B cell (primary cell): ENCODE measurements around the gene TMEM52. TPM values are rescaled to one million over a fixed set of nuclear protein-coding genes. Genes with fewer than 3 reads are reported as not detected.
A peak's percentile ranks its signal among the peaks of the same experiment; 100 is the strongest.
"Not testable (repeated sequence)": the region's sequence is repeated elsewhere in the genome, so short reads cannot be mapped to it uniquely, and the experiment has no call there.

Experiments used
- ATAC-seq: fragments of 200-7000 bp; cut with Tn5 transposase; one replicate; pipeline ENCODE4 v1.10.0; 2021; ENCODE audit warnings: low read depth, mild to moderate bottlenecking, moderate number of reproducible peaks, moderate library complexity
- CTCF ChIA-PET: fragments of 350-600 bp; sonication (Branson Sonifier 250); formaldehyde crosslinking; loops from one replicate; lab custom pipeline; 2021; ENCODE audit warnings: antibody characterized with exemption, inconsistent platforms; lab: Charles Lee
- POLR2A ChIA-PET: fragments of 350-600 bp; sonication (Branson Sonifier 250); formaldehyde crosslinking; loops from one replicate; lab custom pipeline; 2021; ENCODE audit warnings: antibody characterized with exemption; lab: Charles Lee
- DNase-seq: peaks from one replicate; pipeline ENCODE4 v3.0.0; 2013
- H2AFZ ChIP-seq: 2 replicates; pipeline ENCODE4 v1.6.1; 2012; ENCODE audit warnings: mild to moderate bottlenecking, low read depth, low read length; ENCODE audit not compliant: insufficient read depth, poor library complexity, severe bottlenecking
- H3K27ac ChIP-seq, 2 donors: 1 replicate in 1 of 2; 2 replicates in 1 of 2; pipeline ENCODE4 v1.5.1; 2012 to 2013; ENCODE audit warnings: low read length in 2 of 2, mild to moderate bottlenecking in 2 of 2, moderate library complexity in 1 of 2
- H3K27me3 ChIP-seq, 4 experiments: fragments of 200-600 bp in 1 of 4; sonication (generic) in 1 of 4; replicated peaks in 1 of 4; 1 replicate in 2 of 4; 2 replicates in 2 of 4; pipeline versions ENCODE4 v1.6.1 to v1.7.0; 2013 to 2016; ENCODE audit warnings: low read length in 3 of 4, mild to moderate bottlenecking in 2 of 4, mixed read lengths in 1 of 4, moderate library complexity in 1 of 4; ENCODE audit not compliant: insufficient read depth in 4 of 4, control insufficient read depth in 3 of 4; ENCODE audit errors: control extremely low read depth in 1 of 4
- H3K36me3 ChIP-seq, 2 experiments: replicated peaks in 1 of 2; 1 replicate in 1 of 2; 2 replicates in 1 of 2; pipeline versions ENCODE4 v1.6.1 to v1.7.1; 2013; ENCODE audit warnings: low read length in 1 of 2; ENCODE audit not compliant: insufficient read depth in 2 of 2, control insufficient read depth in 1 of 2; ENCODE audit errors: control extremely low read depth in 1 of 2, extremely low read depth in 1 of 2
- H3K4me1 ChIP-seq, 2 donors: fragments of 200-600 bp in 1 of 2; sonication (generic) in 1 of 2; 1 replicate in 1 of 2; 2 replicates in 1 of 2; pipeline versions ENCODE4 v1.5.1 to v1.6.1; 2013 to 2017; ENCODE audit warnings: low read length in 2 of 2; ENCODE audit not compliant: control insufficient read depth in 2 of 2, insufficient read depth in 2 of 2
- H3K4me2 ChIP-seq: replicated peaks from 2 replicates; pipeline ENCODE3; 2012; ENCODE audit warnings: mild to moderate bottlenecking, low read depth, low read length; ENCODE audit not compliant: poor library complexity, severe bottlenecking
- H3K4me3 ChIP-seq, 5 experiments: fragments of 200-600 bp in 1 of 5; sonication (generic) in 1 of 5; 1 replicate in 3 of 5; 2 replicates in 2 of 5; pipeline versions ENCODE4 v1.5.1 to v1.7.0; 2011 to 2016; ENCODE audit warnings: low read length in 4 of 5, mild to moderate bottlenecking in 4 of 5, low read depth in 2 of 5, control low read depth in 1 of 5, moderate library complexity in 1 of 5; ENCODE audit not compliant: insufficient read depth in 1 of 5; ENCODE audit errors: control extremely low read depth in 1 of 5, extremely low read depth in 1 of 5
- H3K79me2 ChIP-seq: fragments of 200-600 bp; sonication (generic); one replicate; pipeline ENCODE4 v1.6.0; 2016; ENCODE audit warnings: low read length; ENCODE audit not compliant: control insufficient read depth, insufficient read depth
- H3K9ac ChIP-seq: fragments of 200-600 bp; sonication (generic); 2 replicates; pipeline ENCODE4 v1.6.1; 2017; ENCODE audit warnings: mild to moderate bottlenecking, low read length, moderate library complexity
- H3K9me3 ChIP-seq, 3 donors: one replicate each; pipeline versions ENCODE4 v1.6.1 to v1.7.1; 2013; ENCODE audit warnings: low read length in 2 of 3; ENCODE audit not compliant: control insufficient read depth in 2 of 3, insufficient read depth in 1 of 3; ENCODE audit errors: control extremely low read depth in 1 of 3
- H4K20me1 ChIP-seq: 2 replicates; pipeline ENCODE4 v1.6.0; 2012; ENCODE audit warnings: mild to moderate bottlenecking, low read length; ENCODE audit not compliant: insufficient read depth, control insufficient read depth, poor library complexity, severe bottlenecking
- H3K27ac Mint-ChIP-seq: one replicate; pipeline ENCODE4 v1.8.0; 2021; ENCODE audit warnings: mixed read lengths
- H3K27me3 Mint-ChIP-seq: one replicate; pipeline ENCODE4 v1.8.0; 2021; ENCODE audit warnings: mixed read lengths
- H3K4me1 Mint-ChIP-seq: one replicate; pipeline ENCODE4 v1.8.0; 2021; ENCODE audit warnings: mixed read lengths
- H3K4me3 Mint-ChIP-seq: one replicate; pipeline ENCODE4 v1.8.0; 2021; ENCODE audit warnings: mixed read lengths
- H3K9me3 Mint-ChIP-seq: one replicate; pipeline ENCODE4 v1.8.0; 2022; ENCODE audit warnings: mixed read lengths; ENCODE audit not compliant: insufficient read depth
- EZH2 ChIP-seq: IDR thresholded peaks from 2 replicates; pipeline ENCODE4 v1.6.1; 2012; ENCODE audit warnings: borderline replicate concordance, low read depth, mild to moderate bottlenecking, moderate library complexity, low read length; ENCODE audit not compliant: insufficient read depth, poor library complexity, severe bottlenecking
- WGBS: methylation state at CpG from one replicate; pipeline ENCODE4 v1.1.5; 2013; ENCODE audit warnings: missing lambda C conversion rate; ENCODE audit not compliant: insufficient coverage; 5-methylcytosine and 5-hydroxymethylcytosine counted together
- intact Hi-C: fragments of 100-400 bp; cut with micrococcal nuclease; formaldehyde crosslinking; loops from one replicate; pipeline ENCODE4 v1.10.0; 2022
- polyA plus RNA-seq: library from polyadenylated mRNA; depleted of rRNA; stranded (reverse); fragments of >200 nt; gene quantifications from 2 replicates; pipeline ENCODE4 v1.2.3, GENCODE V29; 2012
- total RNA-seq, 2 donors: library from RNA; stranded (reverse); fragments of 120-200 nt in 1 of 2; gene quantifications; 1 replicate in 1 of 2; 2 replicates in 1 of 2; pipeline versions ENCODE4 v1.2.3 to v1.2.4, GENCODE V29; 2013 to 2022
- TF ChIP-seq, protein P1 (sequence below): fragments of 200-600 bp; IDR thresholded peaks from one replicate; pipeline ENCODE4 v1.8.0; 2022; ENCODE audit warnings: antibody characterized with exemption, mild to moderate bottlenecking

Gene TMEM52
- total and polyA plus RNA-seq, 2 donors (not counting 1 experiment from before 2014, with no cell fraction given), result 0.69 to 1.00 TPM

DNA sequence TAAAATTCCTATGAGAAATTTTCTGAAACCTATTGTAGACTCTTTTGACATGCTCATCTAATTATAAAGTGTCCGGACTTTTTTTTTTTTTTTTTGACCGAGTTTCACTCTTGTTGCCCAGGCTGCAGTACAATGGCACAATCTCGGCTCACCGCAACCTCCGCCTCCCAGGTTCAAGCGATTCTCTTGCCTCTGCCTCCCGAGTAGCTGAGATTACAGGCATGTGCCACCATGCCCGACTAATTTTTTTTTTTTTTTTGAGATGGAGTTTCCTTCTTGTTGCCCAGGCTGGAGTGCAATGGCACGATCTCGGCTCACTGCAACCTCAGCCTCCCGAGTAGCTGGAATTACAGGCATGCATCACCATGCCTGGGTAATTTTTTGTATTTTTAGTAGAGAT is 35.2 kb downstream of the TMEM52 start:
- H2AFZ ChIP-seq, H3K9me3 ChIP-seq, DNase-seq, H3K27me3 ChIP-seq, H3K4me2 ChIP-seq, H3K27ac ChIP-seq, H3K9ac ChIP-seq, H3K9me3 Mint-ChIP-seq, H3K36me3 ChIP-seq, ATAC-seq, H3K4me3 ChIP-seq, intact Hi-C loops, H3K4me3 Mint-ChIP-seq, H3K27me3 Mint-ChIP-seq, H3K27ac Mint-ChIP-seq: not testable (repeated sequence)
- POLR2A ChIA-PET, result interaction anchor here (0.6 kb wide), 1 partner anchor 12 kb away, joined by 3 read pairs; no protein-coding TSS in a partner anchor
- Histone ChIP-seq H3K4me1 (peaks cover 51 to 61% of the 10 kb centered on the region in 2 donors), H4K20me1 (peaks cover 97% of the 10 kb centered on the region), H3K79me2 (peaks cover 100% of the 10 kb centered on the region)
- peaks cover 67% of the 10 kb centered on the region for H3K4me1 Mint-ChIP-seq
- CTCF ChIA-PET, result interaction anchor here (0.9 to 2.8 kb wide), 3 partner anchors 22 to 95 kb away, joined by 6 to 14 read pairs (median 6); no protein-coding TSS in a partner anchor
- WGBS, result 93% methylated on average over 7 of the region's 11 CpGs

DNA sequence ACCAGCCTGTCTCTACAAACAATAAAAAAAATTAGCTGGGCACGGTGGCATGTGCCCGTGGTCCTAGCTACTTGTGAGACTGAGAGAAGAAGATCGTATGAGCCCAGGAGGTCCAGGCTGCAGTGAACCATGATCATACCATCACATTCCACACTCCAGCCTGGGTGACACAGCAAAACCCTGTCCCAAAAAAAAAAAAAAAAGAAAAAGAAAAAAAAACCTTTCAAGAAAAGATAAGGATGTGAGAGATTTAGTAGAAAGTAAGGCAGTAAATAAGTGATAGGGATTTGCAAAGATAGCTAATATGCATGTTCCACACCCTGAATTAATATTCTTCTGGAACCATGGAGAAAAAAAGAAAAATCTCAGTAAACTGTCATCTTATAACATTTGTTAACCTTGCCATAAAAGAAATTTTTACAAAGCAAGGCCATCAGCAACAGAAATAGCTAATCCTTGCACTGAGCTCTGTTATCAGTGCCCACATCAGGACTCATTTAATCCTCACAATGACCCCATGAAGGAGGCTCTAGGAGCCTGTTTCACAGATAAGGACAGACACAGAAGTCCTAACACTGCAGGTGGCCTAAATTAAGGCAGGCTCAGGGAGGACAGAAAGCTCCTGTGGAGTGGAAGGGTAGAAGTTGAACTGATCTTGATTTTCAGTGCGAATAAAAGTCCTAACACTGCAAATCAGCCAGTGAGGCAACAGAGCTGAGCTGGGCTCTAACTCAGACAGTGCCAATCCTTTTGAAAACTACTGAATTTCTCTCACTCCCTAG is 35.8 kb downstream of the TMEM52 start:
- Histone ChIP-seq H3K79me2 (peaks cover 100% of the 10 kb centered on the region), H3K9me3 (no peaks in the 10 kb centered on the region), H3K4me3 (no peak overlapping the region), H3K27ac (no peak overlapping the region), H2AFZ (no peak overlapping the region), H3K27me3 (no peaks in the 10 kb centered on the region), H3K4me1 (peaks cover 51 to 60% of the 10 kb centered on the region in 2 donors), H3K4me2 (peak overlapping the region; percentile 28), H4K20me1 (peaks cover 97% of the 10 kb centered on the region), H3K36me3 (peaks cover 0 to 11% of the 10 kb centered on the region in 2 experiments), H3K9ac (no peak overlapping the region)
- intact Hi-C loops, result no loop called here
- Mint-ChIP-seq H3K9me3 (no peaks in the 10 kb centered on the region), H3K27ac (no peak overlapping the region), H3K4me1 (peaks cover 67% of the 10 kb centered on the region), H3K27me3 (no peaks in the 10 kb centered on the region), H3K4me3 (peak overlapping the region; percentile 16)
- DNase-seq (no peak), ATAC-seq (no peak)
- POLR2A ChIA-PET, result interaction anchor here (0.6 kb wide), 1 partner anchor 13 kb away, joined by 3 read pairs; no protein-coding TSS in a partner anchor
- CTCF ChIA-PET, result interaction anchor here (0.9 to 2.8 kb wide), 4 partner anchors 23 to 104 kb away, joined by 3 to 14 read pairs (median 6); no protein-coding TSS in a partner anchor
- WGBS, result 55% methylated on average over 3 of the region's 4 CpGs
- no peak for TF ChIP-seq EZH2
- TF ChIP-seq, protein P1, sequence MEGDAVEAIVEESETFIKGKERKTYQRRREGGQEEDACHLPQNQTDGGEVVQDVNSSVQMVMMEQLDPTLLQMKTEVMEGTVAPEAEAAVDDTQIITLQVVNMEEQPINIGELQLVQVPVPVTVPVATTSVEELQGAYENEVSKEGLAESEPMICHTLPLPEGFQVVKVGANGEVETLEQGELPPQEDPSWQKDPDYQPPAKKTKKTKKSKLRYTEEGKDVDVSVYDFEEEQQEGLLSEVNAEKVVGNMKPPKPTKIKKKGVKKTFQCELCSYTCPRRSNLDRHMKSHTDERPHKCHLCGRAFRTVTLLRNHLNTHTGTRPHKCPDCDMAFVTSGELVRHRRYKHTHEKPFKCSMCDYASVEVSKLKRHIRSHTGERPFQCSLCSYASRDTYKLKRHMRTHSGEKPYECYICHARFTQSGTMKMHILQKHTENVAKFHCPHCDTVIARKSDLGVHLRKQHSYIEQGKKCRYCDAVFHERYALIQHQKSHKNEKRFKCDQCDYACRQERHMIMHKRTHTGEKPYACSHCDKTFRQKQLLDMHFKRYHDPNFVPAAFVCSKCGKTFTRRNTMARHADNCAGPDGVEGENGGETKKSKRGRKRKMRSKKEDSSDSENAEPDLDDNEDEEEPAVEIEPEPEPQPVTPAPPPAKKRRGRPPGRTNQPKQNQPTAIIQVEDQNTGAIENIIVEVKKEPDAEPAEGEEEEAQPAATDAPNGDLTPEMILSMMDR, result no peak
